CD8-positive, alpha-beta memory T cell (primary cell): Measurements from ENCODE around the gene TSPAN31. TPM values are rescaled to one million over a fixed set of nuclear protein-coding genes. Genes with fewer than 3 reads are reported as not detected.

Experiments used
- CTCF ChIA-PET: fragments of 350-600 bp; sonication (Branson Sonifier 250); formaldehyde crosslinking; loops from one replicate; lab custom pipeline; 2021; ENCODE audit warnings: antibody characterized with exemption; lab: Charles Lee
- POLR2A ChIA-PET: fragments of 350-600 bp; sonication (Branson Sonifier 250); formaldehyde crosslinking; loops from one replicate; lab custom pipeline; 2021; ENCODE audit warnings: antibody characterized with exemption; lab: Charles Lee
- DNase-seq, 5 donors: peaks; one replicate each; pipeline versions ENCODE4 v3.0.0 to v3.0.0-alpha.2; 2020 to 2022; ENCODE audit warnings: mixed read lengths in 1 of 5
- H3K27ac ChIP-seq: one replicate; pipeline ENCODE4 v1.7.0; 2013; ENCODE audit warnings: low read depth, mild to moderate bottlenecking, low read length, moderate library complexity
- H3K27me3 ChIP-seq: 2 replicates; pipeline ENCODE4 v1.7.0; 2013; ENCODE audit warnings: low read length, mild to moderate bottlenecking; ENCODE audit not compliant: insufficient read depth, poor library complexity, severe bottlenecking
- H3K36me3 ChIP-seq: 2 replicates; pipeline ENCODE4 v1.7.0; 2013; ENCODE audit warnings: mild to moderate bottlenecking, low read length, moderate library complexity; ENCODE audit not compliant: insufficient read depth
- H3K4me1 ChIP-seq: 2 replicates; pipeline ENCODE4 v1.7.0; 2013; ENCODE audit warnings: mild to moderate bottlenecking, low read length, moderate library complexity; ENCODE audit not compliant: insufficient read depth
- H3K4me3 ChIP-seq: 2 replicates; pipeline ENCODE4 v1.7.0; 2013; ENCODE audit warnings: mild to moderate bottlenecking, low read length
- H3K9me3 ChIP-seq: 2 replicates; pipeline ENCODE4 v1.7.0; 2013; ENCODE audit warnings: mild to moderate bottlenecking, low read length
- H3K27ac Mint-ChIP-seq, 8 donors: one replicate each; pipeline ENCODE4 v1.8.0; 2020 to 2021; ENCODE audit warnings: mixed read lengths in 8 of 8, mild to moderate bottlenecking in 6 of 8, inconsistent platforms in 3 of 8, moderate library complexity in 3 of 8
- H3K27me3 Mint-ChIP-seq, 2 donors: one replicate each; pipeline ENCODE4 v1.8.0; 2020 to 2021; ENCODE audit warnings: mixed read lengths in 2 of 2, mild to moderate bottlenecking in 1 of 2, moderate library complexity in 1 of 2
- H3K36me3 Mint-ChIP-seq, 3 donors: one replicate each; pipeline ENCODE4 v1.8.0; 2020 to 2021; ENCODE audit warnings: mixed read lengths in 3 of 3, inconsistent platforms in 1 of 3, mild to moderate bottlenecking in 1 of 3
- H3K4me1 Mint-ChIP-seq, 3 donors: one replicate each; pipeline ENCODE4 v1.8.0; 2020 to 2021; ENCODE audit warnings: mixed read lengths in 3 of 3, inconsistent platforms in 1 of 3, mild to moderate bottlenecking in 1 of 3
- H3K4me3 Mint-ChIP-seq, 7 donors: one replicate each; pipeline ENCODE4 v1.8.0; 2020 to 2021; ENCODE audit warnings: mixed read lengths in 7 of 7, mild to moderate bottlenecking in 6 of 7, moderate library complexity in 4 of 7, inconsistent platforms in 2 of 7
- H3K9me3 Mint-ChIP-seq, 5 donors: one replicate each; pipeline ENCODE4 v1.8.0; 2020 to 2022; ENCODE audit warnings: mixed read lengths in 5 of 5, mild to moderate bottlenecking in 3 of 5, moderate library complexity in 2 of 5, inconsistent platforms in 1 of 5
- polyA plus RNA-seq: library from polyadenylated mRNA; unstranded; fragments of 300-500 nt; fragmentation: Illumina TruSeq; gene quantifications from one replicate; pipeline ENCODE4 v1.2.3, GENCODE V29; 2021
- total RNA-seq, 2 experiments: library from RNA; stranded (reverse); gene quantifications; one replicate each; pipeline ENCODE4 v1.2.3, GENCODE V29; 2021

The TSPAN31 gene
- total and polyA plus RNA-seq, 3 experiments from 2014 or later, result 12.0 to 46.9 (median 13.0) TPM

GRCh38 chr12:57753756-57754337, 9.0 kb downstream of the TSPAN31 start:
- Mint-ChIP-seq H3K4me3 (peak overlapping the region; percentile 86 to 95 (median 92)), H3K4me1 (peaks cover 50 to 66% (median 59%) of the 10 kb centered on the region in 3 donors), H3K36me3 (peaks cover 0 to 49% (median 3%) of the 10 kb centered on the region in 3 donors), H3K9me3 (no peaks in the 10 kb centered on the region), H3K27me3 (peaks cover 0 to 2% of the 10 kb centered on the region in 2 donors), H3K27ac (peak overlapping the region; percentile 93 to 100 (median 96))
- Histone ChIP-seq H3K27ac (peak overlapping the region; percentile 69), H3K4me3 (peak overlapping the region; percentile 65), H3K36me3 (peaks cover 15% of the 10 kb centered on the region), H3K4me1 (peaks cover 50% of the 10 kb centered on the region), H3K9me3 (no peaks in the 10 kb centered on the region), H3K27me3 (no peaks in the 10 kb centered on the region)
- ChIA-PET CTCF (interaction anchor here (0.8 to 3.4 kb wide), 3 partner anchors 17 to 151 kb away, joined by 3 to 30 read pairs (median 3); partner anchors contain the start of gene TSFM), POLR2A (interaction anchor here (0.6 to 3.0 kb wide), 2 partner anchors 12 to 13 kb away, joined by 3 to 12 read pairs; partner anchors contain the start of gene CYP27B1)
- DNase-seq, result no peak

- H3K27ac Mint-ChIP-seq, result peak within 1 kb of the TSS; percentile 93 to 100 (median 97)
- peaks cover 50% of the 10 kb centered on the region for H3K4me1 ChIP-seq
- no peaks in the 10 kb centered on the region for H3K27me3 ChIP-seq
- no peaks in the 10 kb centered on the region for H3K9me3 ChIP-seq
- DNase-seq, result peak; percentile 76 to 92 (median 81)
- peak within 1 kb of the TSS; percentile 69 for H3K27ac ChIP-seq
- POLR2A ChIA-PET, result interaction anchor here (0.6 to 3.0 kb wide), 2 partner anchors 12 kb away, joined by 3 to 12 read pairs; partner anchors contain the start of gene CYP27B1
- CTCF ChIA-PET, result interaction anchor here (0.5 to 3.4 kb wide), 6 partner anchors 12 to 150 kb away, joined by 3 to 37 read pairs (median 4); partner anchors contain the start of genes CYP27B1 and TSFM
- peak within 1 kb of the TSS; percentile 65 for H3K4me3 ChIP-seq
- peaks cover 0 to 2% of the 10 kb centered on the region in 2 donors for H3K27me3 Mint-ChIP-seq
- H3K4me3 Mint-ChIP-seq, result peak within 1 kb of the TSS; percentile 88 to 97 (median 94)
- no peaks in the 10 kb centered on the region for H3K9me3 Mint-ChIP-seq
- H3K4me1 Mint-ChIP-seq, result peaks cover 55 to 71% (median 65%) of the 10 kb centered on the region in 3 donors
- H3K36me3 ChIP-seq, result peaks cover 11% of the 10 kb centered on the region
- H3K36me3 Mint-ChIP-seq, result peaks cover 4 to 49% (median 4%) of the 10 kb centered on the region in 3 donors
These were observed 9.8 kb downstream of the TSPAN31 start, which contains the start of gene MARCHF9 for GRCh38 chr12:57754411-57755193. MARCHF9 (plus strand) TSS chr12:57755103; CDS start chr12:57755529, 426 bp downstream.

- POLR2A ChIA-PET, result interaction anchor here (3.0 kb wide), 1 partner anchor 12 kb away, joined by 12 read pairs; the partner anchor contains the start of gene CYP27B1
- Mint-ChIP-seq H3K4me3 (peak overlapping the region in 5 of 7 donors; percentile 48 to 95 (median 54)), H3K9me3 (no peaks in the 10 kb centered on the region), H3K36me3 (peaks cover 4 to 52% (median 4%) of the 10 kb centered on the region in 3 donors), H3K4me1 (peaks cover 60 to 76% (median 70%) of the 10 kb centered on the region in 3 donors), H3K27ac (peak overlapping the region in 1 of 8 donors; percentile 63), H3K27me3 (peaks cover 0 to 2% of the 10 kb centered on the region in 2 donors)
- DNase-seq, result no peak
- Histone ChIP-seq H3K4me1 (peaks cover 50% of the 10 kb centered on the region), H3K36me3 (peaks cover 11% of the 10 kb centered on the region), H3K4me3 (no peak overlapping the region), H3K27me3 (no peaks in the 10 kb centered on the region), H3K27ac (no peak overlapping the region), H3K9me3 (no peaks in the 10 kb centered on the region)
- CTCF ChIA-PET, result interaction anchor here (0.5 to 3.4 kb wide), 4 partner anchors 11 to 150 kb away, joined by 3 to 37 read pairs (median 17); partner anchors contain the start of genes CYP27B1 and TSFM
These were observed 10.3 kb downstream of the TSPAN31 start for GRCh38 chr12:57755194-57755453.

GRCh38 chr12:57755454-57756372, 10.9 kb downstream of the TSPAN31 start:
- ChIA-PET POLR2A (interaction anchor here (1.4 to 3.0 kb wide), 5 partner anchors 11 to 27 kb away, joined by 5 to 12 read pairs (median 6); partner anchors contain the start of genes CYP27B1, EEF1AKMT3, METTL1 and TSFM), CTCF (interaction anchor here (0.5 to 3.4 kb wide), 17 partner anchors 11 to 237 kb away, joined by 3 to 37 read pairs (median 5); partner anchors contain the start of genes AVIL, CYP27B1, EEF1AKMT3 and METTL1)
- no peaks in the 10 kb centered on the region for H3K9me3 ChIP-seq
- peaks cover 13% of the 10 kb centered on the region for H3K36me3 ChIP-seq
- peaks cover 4 to 46% (median 4%) of the 10 kb centered on the region in 3 donors for H3K36me3 Mint-ChIP-seq
- H3K27me3 Mint-ChIP-seq, result peaks cover 0 to 2% of the 10 kb centered on the region in 2 donors
- peak overlapping the region; percentile 83 to 97 (median 89) for H3K4me3 Mint-ChIP-seq
- no peaks in the 10 kb centered on the region for H3K27me3 ChIP-seq
- peak overlapping the region; percentile 52 for H3K4me3 ChIP-seq
- peaks cover 59 to 70% (median 65%) of the 10 kb centered on the region in 3 donors for H3K4me1 Mint-ChIP-seq
- DNase-seq, result peak; percentile 36 to 73 (median 51)
- peaks cover 48% of the 10 kb centered on the region for H3K4me1 ChIP-seq
- peak overlapping the region; percentile 40 for H3K27ac ChIP-seq
- H3K9me3 Mint-ChIP-seq, result no peaks in the 10 kb centered on the region
- peak overlapping the region; percentile 78 to 97 (median 91) for H3K27ac Mint-ChIP-seq

GRCh38 chr12:57756406-57757341, 11.8 kb downstream of the TSPAN31 start:
- H3K4me3 ChIP-seq, result peak overlapping the region; percentile 52
- peaks cover 15% of the 10 kb centered on the region for H3K36me3 ChIP-seq
- ChIA-PET POLR2A (interaction anchor here (1.1 to 3.0 kb wide), 6 partner anchors 10 to 90 kb away, joined by 3 to 12 read pairs (median 6); partner anchors contain the start of genes CTDSP2, CYP27B1, EEF1AKMT3 and METTL1), CTCF (interaction anchor here (0.8 to 3.4 kb wide), 23 partner anchors 10 to 238 kb away, joined by 3 to 37 read pairs (median 5); partner anchors contain the start of genes AVIL, CYP27B1, EEF1AKMT3 and METTL1)
- Mint-ChIP-seq H3K4me3 (peak overlapping the region; percentile 83 to 97 (median 89)), H3K36me3 (peaks cover 4 to 41% (median 4%) of the 10 kb centered on the region in 3 donors), H3K4me1 (peaks cover 51 to 60% (median 55%) of the 10 kb centered on the region in 3 donors), H3K27ac (peak overlapping the region; percentile 84 to 97 (median 92)), H3K9me3 (no peaks in the 10 kb centered on the region), H3K27me3 (peaks cover 0 to 2% of the 10 kb centered on the region in 2 donors)
- no peaks in the 10 kb centered on the region for H3K9me3 ChIP-seq
- DNase-seq, result peak; percentile 54 to 80 (median 65)
- peak overlapping the region; percentile 40 for H3K27ac ChIP-seq
- H3K27me3 ChIP-seq, result no peaks in the 10 kb centered on the region
- peaks cover 38% of the 10 kb centered on the region for H3K4me1 ChIP-seq

GRCh38 chr12:57757771-57758170, 12.9 kb downstream of the TSPAN31 start:
- no peak overlapping the region for H3K27ac ChIP-seq
- Mint-ChIP-seq H3K4me3 (peak overlapping the region in 3 of 7 donors; percentile 15 to 63 (median 36)), H3K27me3 (peaks cover 0 to 2% of the 10 kb centered on the region in 2 donors), H3K36me3 (peaks cover 4 to 36% (median 4%) of the 10 kb centered on the region in 3 donors), H3K4me1 (peaks cover 42 to 49% (median 44%) of the 10 kb centered on the region in 3 donors), H3K27ac (peak overlapping the region in 1 of 8 donors; percentile 6), H3K9me3 (no peaks in the 10 kb centered on the region)
- H3K4me3 ChIP-seq, result no peak overlapping the region
- CTCF ChIA-PET, result interaction anchor here (1.6 to 2.3 kb wide), 2 partner anchors 23 to 30 kb away, joined by 5 to 19 read pairs; no protein-coding TSS in a partner anchor
- POLR2A ChIA-PET, result interaction anchor here (2.3 kb wide), 1 partner anchor 17 kb away, joined by 5 read pairs; no protein-coding TSS in a partner anchor
- H3K27me3 ChIP-seq, result no peaks in the 10 kb centered on the region
- H3K36me3 ChIP-seq, result peaks cover 15% of the 10 kb centered on the region
- H3K4me1 ChIP-seq, result peaks cover 32% of the 10 kb centered on the region
- no peaks in the 10 kb centered on the region for H3K9me3 ChIP-seq
- DNase-seq, result no peak
